ENCODE measurements around the gene KRT36.

GRCh38 chr17:41463746-41464145, 26.0 kb downstream of the KRT36 start:
- TF ChIP-seq, protein P1, sequence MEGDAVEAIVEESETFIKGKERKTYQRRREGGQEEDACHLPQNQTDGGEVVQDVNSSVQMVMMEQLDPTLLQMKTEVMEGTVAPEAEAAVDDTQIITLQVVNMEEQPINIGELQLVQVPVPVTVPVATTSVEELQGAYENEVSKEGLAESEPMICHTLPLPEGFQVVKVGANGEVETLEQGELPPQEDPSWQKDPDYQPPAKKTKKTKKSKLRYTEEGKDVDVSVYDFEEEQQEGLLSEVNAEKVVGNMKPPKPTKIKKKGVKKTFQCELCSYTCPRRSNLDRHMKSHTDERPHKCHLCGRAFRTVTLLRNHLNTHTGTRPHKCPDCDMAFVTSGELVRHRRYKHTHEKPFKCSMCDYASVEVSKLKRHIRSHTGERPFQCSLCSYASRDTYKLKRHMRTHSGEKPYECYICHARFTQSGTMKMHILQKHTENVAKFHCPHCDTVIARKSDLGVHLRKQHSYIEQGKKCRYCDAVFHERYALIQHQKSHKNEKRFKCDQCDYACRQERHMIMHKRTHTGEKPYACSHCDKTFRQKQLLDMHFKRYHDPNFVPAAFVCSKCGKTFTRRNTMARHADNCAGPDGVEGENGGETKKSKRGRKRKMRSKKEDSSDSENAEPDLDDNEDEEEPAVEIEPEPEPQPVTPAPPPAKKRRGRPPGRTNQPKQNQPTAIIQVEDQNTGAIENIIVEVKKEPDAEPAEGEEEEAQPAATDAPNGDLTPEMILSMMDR (IDR thresholded peaks at IDR 0.05; ENCODE audit: low read length): no peak
- no peak for TF ChIP-seq EZH2 (optimal IDR thresholded peaks at IDR 0.05; ENCODE audit: low read depth, low read length)
- no peak for TF ChIP-seq EZH2phosphoT487 (IDR thresholded peaks at IDR 0.05; ENCODE audit: low read length)
